Suppressor macrophage (primary cell): Measurements from ENCODE around the gene LARP4.
"Not testable (repeated sequence)": the region's sequence is repeated elsewhere in the genome, so short reads cannot be mapped to it uniquely, and the experiment has no call there.

Source experiments
- DNase-seq, 4 experiments: peaks; one replicate each; pipeline ENCODE4 v3.0.0-alpha.2; 2020 to 2022

The LARP4 gene

GRCh38 chr12:50483488-50483887 is 82.8 kb downstream of the LARP4 start:
- DNase-seq, result no peak

GRCh38 chr12:50488801-50489200 is 88.1 kb downstream of the LARP4 start:
- DNase-seq, result no peak

- DNase-seq, result not testable (repeated sequence)
These were observed 97.4 kb downstream of the LARP4 start for GRCh38 chr12:50498119-50498518.

GRCh38 chr12:50504798-50505674 is 104.4 kb downstream of the LARP4 start, which contains the start of gene DIP2B:
Gene DIP2B, plus strand, starts transcription at chr12:50504985. Its CDS starts 156 bp downstream, at chr12:50505141.
- DNase-seq, result peak; percentile 95 to 97 (median 96)

GRCh38 chr12:50505675-50506530 is 105.2 kb downstream of the LARP4 start:
- peak; percentile 64 to 78 (median 72) for DNase-seq

GRCh38 chr12:50506753-50507473 is 106.2 kb downstream of the LARP4 start:
- no peak for DNase-seq

GRCh38 chr12:50507474-50507838 is 106.8 kb downstream of the LARP4 start:
- DNase-seq, result no peak

- DNase-seq, result peak in 2 of 4 experiments; percentile 14 to 31
These were observed 107.2 kb downstream of the LARP4 start for GRCh38 chr12:50507930-50508329.

GRCh38 chr12:50508414-50508813 is 107.7 kb downstream of the LARP4 start:
- peak in 2 of 4 experiments; percentile 35 to 36 for DNase-seq

GRCh38 chr12:50508970-50509663 is 108.4 kb downstream of the LARP4 start:
- peak in 2 of 4 experiments; percentile 49 to 57 for DNase-seq

- DNase-seq, result no peak
These were observed 114.0 kb downstream of the LARP4 start for GRCh38 chr12:50514526-50515276.

GRCh38 chr12:50515587-50515986 is 114.9 kb downstream of the LARP4 start:
- peak in 3 of 4 experiments; percentile 25 to 59 (median 39) for DNase-seq

GRCh38 chr12:50517421-50518048 is 116.8 kb downstream of the LARP4 start:
- peak; percentile 63 to 93 (median 83) for DNase-seq

GRCh38 chr12:50518090-50518489 is 117.4 kb downstream of the LARP4 start:
- no peak for DNase-seq

GRCh38 chr12:50519353-50519752 is 118.7 kb downstream of the LARP4 start:
- DNase-seq, result no peak

GRCh38 chr12:50520416-50521207 is 119.9 kb downstream of the LARP4 start:
- DNase-seq, result peak in 2 of 4 experiments; percentile 46 to 57

GRCh38 chr12:50521781-50522180 is 121.1 kb downstream of the LARP4 start:
- DNase-seq, result not testable (repeated sequence)

GRCh38 chr12:50523772-50524171 is 123.1 kb downstream of the LARP4 start:
- no peak for DNase-seq

- peak in 2 of 4 experiments; percentile 43 to 45 for DNase-seq
These were observed 123.9 kb downstream of the LARP4 start for GRCh38 chr12:50524621-50525020.

- DNase-seq, result no peak
These were observed 124.7 kb downstream of the LARP4 start for GRCh38 chr12:50525422-50525821.
